Left colon (tissue), 2 donors: ENCODE results near the gene PRKCH. TPM values are rescaled to one million over a fixed set of nuclear protein-coding genes. Genes with fewer than 3 reads are reported as not detected.

Experiments
- ATAC-seq: fragments of 200-7000 bp; cut with Tn5 transposase; one replicate; pipeline ENCODE4 v1.9.1; 2020; ENCODE audit warnings: mild to moderate bottlenecking, moderate library complexity
- DNase-seq, 2 donors: peaks; one replicate each; pipeline ENCODE4 v3.0.0-alpha.2; 2020
- intact Hi-C, 2 donors: fragments of 100-400 bp; cut with DNase I in 1 of 2; cut with micrococcal nuclease in 1 of 2; formaldehyde crosslinking; loops; one replicate each; pipeline versions ENCODE4 v1.11.2 to v1.14.0; 2022; cut with DNase I, micrococcal nuclease
- total RNA-seq, 2 donors: library from RNA; stranded (reverse); fragmentation: NEBNext Ultra II Directional; extraction: Animal tissue kit (Norgen Biotek cat#: 25700); gene quantifications; one replicate each; pipeline ENCODE4 v1.2.1, GENCODE V29; 2021
- donor health status: DM: no; HTN: no; CAD: no.
- donor health status: DM: yes; HTN: yes; CAD: no.

The PRKCH gene
- total RNA-seq, 2 donors from 2014 or later, result 11.7 to 11.9 TPM

- intact Hi-C loops, result no loop called here
- DNase-seq (no peak), ATAC-seq (no peak)
These were observed 29.3 kb downstream of the PRKCH start for GRCh38 chr14:61350427-61351270.

GRCh38 chr14:61351477-61351876 is 30.1 kb downstream of the PRKCH start:
- intact Hi-C loops, result no loop called here
- no peak for DNase-seq

GRCh38 chr14:61355892-61356325 is 34.5 kb downstream of the PRKCH start:
- DNase-seq (no peak), ATAC-seq (no peak)
- intact Hi-C loops, result no loop called here

More at GRCh38 chr14:61351477-61351876, 30.1 kb downstream of the PRKCH start:
- no peak for ATAC-seq

- ATAC-seq, result no peak
- intact Hi-C loops, result no loop called here
- no peak for DNase-seq
These were observed 35.7 kb downstream of the PRKCH start for GRCh38 chr14:61357123-61357522.

GRCh38 chr14:61358554-61359226 is 37.3 kb downstream of the PRKCH start:
- DNase-seq, result no peak
- ATAC-seq, result no peak
- intact Hi-C loops, result no loop called here

GRCh38 chr14:61360796-61361525 is 39.6 kb downstream of the PRKCH start:
- DNase-seq (no peak), ATAC-seq (no peak)
- intact Hi-C loops, result no loop called here

GRCh38 chr14:61362072-61362750 is 40.8 kb downstream of the PRKCH start:
- no peak for DNase-seq
- no peak for ATAC-seq
- intact Hi-C loops, result no loop called here

- intact Hi-C loops, result no loop called here
- no peak for DNase-seq
- no peak for ATAC-seq
These were observed 42.9 kb downstream of the PRKCH start for GRCh38 chr14:61364243-61364642.

- DNase-seq (no peak), ATAC-seq (no peak)
These were observed 44.4 kb downstream of the PRKCH start for GRCh38 chr14:61365667-61366212.

GRCh38 chr14:61368114-61368710 is 46.8 kb downstream of the PRKCH start:
- intact Hi-C loops, result no loop called here
- ATAC-seq (no peak), DNase-seq (no peak)

More at GRCh38 chr14:61365667-61366212, 44.4 kb downstream of the PRKCH start:
- intact Hi-C loops, result no loop called here

GRCh38 chr14:61368781-61369453 is 47.5 kb downstream of the PRKCH start:
- intact Hi-C loops, result no loop called here
- DNase-seq (no peak), ATAC-seq (no peak)

GRCh38 chr14:61369454-61369810 is 48.1 kb downstream of the PRKCH start:
- DNase-seq (no peak), ATAC-seq (no peak)
- intact Hi-C loops, result no loop called here

- ATAC-seq (no peak), DNase-seq (no peak)
- intact Hi-C loops, result no loop called here
These were observed 51.0 kb downstream of the PRKCH start for GRCh38 chr14:61372379-61372778.

GRCh38 chr14:61372842-61373555 is 51.6 kb downstream of the PRKCH start:
- no peak for ATAC-seq
- intact Hi-C loops, result no loop called here
- no peak for DNase-seq

- DNase-seq, result no peak
- intact Hi-C loops, result no loop called here
These were observed 52.9 kb downstream of the PRKCH start for GRCh38 chr14:61374284-61374683.

GRCh38 chr14:61375218-61375617 is 53.8 kb downstream of the PRKCH start:
- DNase-seq, result no peak
- no peak for ATAC-seq
- intact Hi-C loops, result no loop called here

More at GRCh38 chr14:61374284-61374683, 52.9 kb downstream of the PRKCH start:
- ATAC-seq, result no peak

- intact Hi-C loops, result no loop called here
- ATAC-seq (no peak), DNase-seq (no peak)
These were observed 54.9 kb downstream of the PRKCH start for GRCh38 chr14:61376314-61376713.
